Measurements from ENCODE around the gene DENND5A. TPM values are rescaled to one million over a fixed set of nuclear protein-coding genes. Genes with fewer than 3 reads are reported as not detected.
"Not testable (repeated sequence)": the region's sequence is repeated elsewhere in the genome, so short reads cannot be mapped to it uniquely, and the experiment has no call there.

DENND5A gene
- polyA plus RNA-seq, 1 experiment, result 289 TPM

- Histone ChIP-seq H3K4me3 (ENCODE audit: low read depth, low read length) (no peak overlapping the region), H3K27me3 (ENCODE audit: control insufficient read depth, insufficient read depth, low read length) (no peaks in the 10 kb centered on the region), H3K36me3 (ENCODE audit: control insufficient read depth, insufficient read depth, low read length) (peaks cover 11% of the 10 kb centered on the region)
- DNase-seq (ENCODE audit: low read depth), result no peak
- ChIA-PET POLR2A (no interaction called here), CTCF (interaction anchor here (0.7 to 1.0 kb wide), 3 partner anchors 9 to 188 kb away, joined by 3 to 4 read pairs (median 3); no protein-coding TSS in a partner anchor)
- no peak for TF ChIP-seq CTCF (IDR thresholded peaks at IDR 0.05; ENCODE audit: insufficient read depth, low read depth, low read length)
Measured at GRCh38 chr11:9176550-9176949, 88.6 kb downstream of the DENND5A start.

- no peak for TF ChIP-seq CTCF (IDR thresholded peaks at IDR 0.05; ENCODE audit: insufficient read depth, low read depth, low read length)
- ChIA-PET CTCF (interaction anchor here (0.7 to 1.0 kb wide), 3 partner anchors 8 to 188 kb away, joined by 3 to 4 read pairs (median 3); no protein-coding TSS in a partner anchor), POLR2A (no interaction called here)
- Histone ChIP-seq H3K36me3 (ENCODE audit: control insufficient read depth, insufficient read depth, low read length) (peaks cover 10% of the 10 kb centered on the region), H3K27me3 (ENCODE audit: control insufficient read depth, insufficient read depth, low read length) (no peaks in the 10 kb centered on the region), H3K4me3 (ENCODE audit: low read depth, low read length) (no peak overlapping the region)
- DNase-seq (ENCODE audit: low read depth), result no peak
Measured at GRCh38 chr11:9176136-9176535, 89.0 kb downstream of the DENND5A start.

GRCh38 chr11:9172389-9172788, 92.8 kb downstream of the DENND5A start:
- Histone ChIP-seq H3K4me3 (ENCODE audit: low read depth, low read length) (no peak overlapping the region), H3K27me3 (ENCODE audit: control insufficient read depth, insufficient read depth, low read length) (no peaks in the 10 kb centered on the region), H3K36me3 (ENCODE audit: control insufficient read depth, insufficient read depth, low read length) (peaks cover 6% of the 10 kb centered on the region; the same call in 1 of the 2 replicates)
- CTCF ChIA-PET, result no interaction called here
- TF ChIP-seq CTCF (IDR thresholded peaks at IDR 0.05; ENCODE audit: insufficient read depth, low read depth, low read length), result no peak
- POLR2A ChIA-PET, result no interaction called here
- DNase-seq (ENCODE audit: low read depth), result no peak

- TF ChIP-seq CTCF (IDR thresholded peaks at IDR 0.05; ENCODE audit: insufficient read depth, low read depth, low read length), result no peak
- Histone ChIP-seq H3K27me3 (ENCODE audit: control insufficient read depth, insufficient read depth, low read length) (no peaks in the 10 kb centered on the region), H3K4me3 (ENCODE audit: low read depth, low read length) (no peak overlapping the region), H3K36me3 (ENCODE audit: control insufficient read depth, insufficient read depth, low read length) (peaks cover 8% of the 10 kb centered on the region)
- ChIA-PET CTCF (interaction anchor here (1.5 kb wide), 1 partner anchor 336 kb away, joined by 6 read pairs; no protein-coding TSS in a partner anchor), POLR2A (interaction anchor here (0.6 kb wide), 1 partner anchor 1123 kb away, joined by 6 read pairs; no protein-coding TSS in a partner anchor)
- DNase-seq (ENCODE audit: low read depth), result no peak
Measured at GRCh38 chr11:9170450-9170849, 94.7 kb downstream of the DENND5A start.

- no peak for TF ChIP-seq CTCF (IDR thresholded peaks at IDR 0.05; ENCODE audit: insufficient read depth, low read depth, low read length)
- no peak for DNase-seq (ENCODE audit: low read depth)
- CTCF ChIA-PET, result interaction anchor here (1.5 kb wide), 1 partner anchor 337 kb away, joined by 6 read pairs; no protein-coding TSS in a partner anchor
- Histone ChIP-seq H3K4me3 (ENCODE audit: low read depth, low read length) (no peak overlapping the region), H3K27me3 (ENCODE audit: control insufficient read depth, insufficient read depth, low read length) (no peaks in the 10 kb centered on the region), H3K36me3 (ENCODE audit: control insufficient read depth, insufficient read depth, low read length) (peaks cover 10% of the 10 kb centered on the region)
- POLR2A ChIA-PET, result no interaction called here
Measured at GRCh38 chr11:9169595-9170295, 95.4 kb downstream of the DENND5A start.

- H3K27me3 ChIP-seq (ENCODE audit: control insufficient read depth, insufficient read depth, low read length); CTCF ChIA-PET; DNase-seq (ENCODE audit: low read depth); H3K36me3 ChIP-seq (ENCODE audit: control insufficient read depth, insufficient read depth, low read length); H3K4me3 ChIP-seq (ENCODE audit: low read depth, low read length); POLR2A ChIA-PET: not testable (repeated sequence)
Measured at GRCh38 chr11:9161991-9162390, 103.2 kb downstream of the DENND5A start.

Data from BJ (cell line).